Ovary (tissue), 9 donors: ENCODE measurements around the gene RGL3. TPM values are rescaled to one million over a fixed set of nuclear protein-coding genes. Genes with fewer than 3 reads are reported as not detected.

Experiments used
- DNase-seq, 5 donors: peaks; one replicate each; pipeline ENCODE4 v3.0.0-alpha.2; 2019 to 2020
- H3K27ac ChIP-seq, 2 donors: fragments of 200-600 bp; one replicate each; pipeline versions ENCODE4 v1.5.1 to v1.8.0; 2019 to 2022
- H3K27me3 ChIP-seq: fragments of 200-600 bp; one replicate; pipeline ENCODE4 v1.8.0; 2022
- H3K36me3 ChIP-seq: fragments of 200-600 bp; sonication (generic); one replicate; pipeline ENCODE4 v1.5.1; 2019
- H3K4me1 ChIP-seq: one replicate; pipeline ENCODE4 v1.8.1; 2013; ENCODE audit warnings: mild to moderate bottlenecking, moderate library complexity; ENCODE audit not compliant: insufficient read depth
- H3K4me3 ChIP-seq: fragments of 200-600 bp; sonication (generic); one replicate; pipeline ENCODE4 v1.5.1; 2017
- H3K9me3 ChIP-seq, 2 donors: fragments of 200-600 bp in 1 of 2; sonication (generic) in 1 of 2; one replicate each; pipeline versions ENCODE4 v1.5.1 to v1.8.1; 2013 to 2019; ENCODE audit warnings: mild to moderate bottlenecking in 1 of 2, moderate library complexity in 1 of 2
- EP300 ChIP-seq: sonication (generic); formaldehyde crosslinking; IDR thresholded peaks from one replicate; pipeline ENCODE4 v1.6.1; 2017; ENCODE audit warnings: antibody characterized with exemption
- POLR2A ChIP-seq: fragments of 450-650 bp; IDR thresholded peaks from one replicate; pipeline ENCODE4 v1.6.1; 2017; ENCODE audit warnings: antibody characterized with exemption, mild to moderate bottlenecking, moderate library complexity
- WGBS, 3 donors: extraction: QIAGEN DNeasy Blood & Tissue Kit in 1 of 3; methylation state at CpG; one replicate each; pipeline versions ENCODE4 v1.1.5 to v1.1.7; 2013 to 2017; 5-methylcytosine and 5-hydroxymethylcytosine counted together
- intact Hi-C, 4 donors: fragments of 100-400 bp; cut with DNase I; formaldehyde crosslinking; loops; one replicate each; pipeline versions ENCODE4 v1.11.0 to v1.15.1; 2022 to 2023
- polyA plus RNA-seq, 2 donors: library from polyadenylated mRNA; stranded (reverse); fragments of 200-250 nt in 1 of 2; fragments of 350-450 nt in 1 of 2; fragmentation: Illumina TruSeq in 1 of 2; extraction: RNeasy Lipid Tissue Mini Kit (QIAGEN cat#74804) in 1 of 2; gene quantifications; one replicate each; pipeline ENCODE4 v1.2.3, GENCODE V29; 2013 to 2014
- total RNA-seq, 7 donors: library from RNA; depleted of rRNA in 2 of 7; stranded (reverse); fragments of >200 nt in 2 of 7; fragmentation: NEBNext Ultra II Directional in 3 of 7; extraction: Animal tissue kit (Norgen Biotek cat#: 25700) in 3 of 7; gene quantifications; one replicate each; pipeline versions ENCODE4 v1.1.0 to v1.2.4, GENCODE V29; 2016 to 2023
- TF ChIP-seq, protein P1 (sequence below), 3 donors: fragments of 450-650 bp in 2 of 3; fragments of 200-600 bp in 1 of 3; IDR thresholded peaks; one replicate each; pipeline versions ENCODE4 v1.5.1 to v1.8.0; 2016 to 2022; ENCODE audit warnings: antibody characterized with exemption in 3 of 3, mild to moderate bottlenecking in 1 of 3
- donor health status: DM: no; HTN: no; CAD: no; lungs with moderate emphysema.
- donor health status: DM: no; HTN: no; CAD: no.
- donor health status: Bipolar disorder and iron deficiency.
- donor health status: DM: yes; HTN: yes; CAD: no.
- donor health status: DM: no; HTN: no; CAD: no.
- donor health status: DM: yes; HTN: yes; CAD: no.

Gene RGL3
- total and polyA plus RNA-seq, 9 donors: 2.2 to 28.0 (median 5.6) TPM

DNA sequence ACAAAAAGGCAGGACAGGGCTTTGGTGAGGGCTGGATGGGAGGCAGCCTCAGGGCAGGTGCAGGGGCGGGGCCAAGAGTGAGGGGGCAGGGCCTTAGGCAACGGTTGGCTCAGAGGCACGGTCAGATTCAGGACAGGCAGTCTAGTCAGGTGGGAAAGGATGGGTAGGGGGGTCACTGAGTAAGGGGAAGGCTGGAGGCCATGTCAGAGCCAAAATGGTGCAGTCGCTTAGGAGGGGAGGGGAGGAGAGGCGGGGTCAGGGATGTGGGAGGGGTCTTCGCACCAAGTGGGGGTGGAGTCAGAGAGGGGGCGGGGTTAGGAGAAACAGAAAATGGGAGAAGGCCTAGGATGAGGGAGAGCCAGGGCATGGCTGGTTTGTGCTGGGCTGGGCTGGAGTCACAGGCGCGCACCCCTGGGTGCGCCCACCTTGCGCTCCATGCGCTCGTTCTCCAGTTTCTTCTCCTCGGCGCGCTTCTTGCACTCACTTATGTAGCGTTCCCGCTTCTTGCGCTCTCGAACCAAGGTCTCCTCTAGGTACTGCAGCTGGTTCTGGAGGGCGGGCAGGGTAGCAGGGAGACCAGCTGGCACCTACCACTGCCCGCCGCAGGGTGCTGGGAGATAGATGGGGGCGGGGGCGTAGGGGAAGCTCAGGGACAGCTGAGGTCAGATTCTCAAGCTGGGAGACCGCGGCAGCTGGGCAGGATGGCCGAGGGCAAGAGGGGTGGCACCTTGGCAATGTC lies 6.8 kb upstream of the RGL3 start:
- WGBS, 3 donors: 83 to 87% (median 87%) methylated on average over 28 of the region's 28 CpGs
- no peak overlapping the region for H3K27ac ChIP-seq
- TF ChIP-seq EP300: no peak
- TF ChIP-seq, protein P1, sequence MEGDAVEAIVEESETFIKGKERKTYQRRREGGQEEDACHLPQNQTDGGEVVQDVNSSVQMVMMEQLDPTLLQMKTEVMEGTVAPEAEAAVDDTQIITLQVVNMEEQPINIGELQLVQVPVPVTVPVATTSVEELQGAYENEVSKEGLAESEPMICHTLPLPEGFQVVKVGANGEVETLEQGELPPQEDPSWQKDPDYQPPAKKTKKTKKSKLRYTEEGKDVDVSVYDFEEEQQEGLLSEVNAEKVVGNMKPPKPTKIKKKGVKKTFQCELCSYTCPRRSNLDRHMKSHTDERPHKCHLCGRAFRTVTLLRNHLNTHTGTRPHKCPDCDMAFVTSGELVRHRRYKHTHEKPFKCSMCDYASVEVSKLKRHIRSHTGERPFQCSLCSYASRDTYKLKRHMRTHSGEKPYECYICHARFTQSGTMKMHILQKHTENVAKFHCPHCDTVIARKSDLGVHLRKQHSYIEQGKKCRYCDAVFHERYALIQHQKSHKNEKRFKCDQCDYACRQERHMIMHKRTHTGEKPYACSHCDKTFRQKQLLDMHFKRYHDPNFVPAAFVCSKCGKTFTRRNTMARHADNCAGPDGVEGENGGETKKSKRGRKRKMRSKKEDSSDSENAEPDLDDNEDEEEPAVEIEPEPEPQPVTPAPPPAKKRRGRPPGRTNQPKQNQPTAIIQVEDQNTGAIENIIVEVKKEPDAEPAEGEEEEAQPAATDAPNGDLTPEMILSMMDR (IDR thresholded peaks at IDR 0.05): no peak
- no peak for TF ChIP-seq POLR2A
- no peaks in the 10 kb centered on the region for H3K36me3 ChIP-seq
- intact Hi-C loops: no loop called here
- no peak for DNase-seq
- H3K9me3 ChIP-seq: no peaks in the 10 kb centered on the region
- peaks cover 14% of the 10 kb centered on the region for H3K4me1 ChIP-seq
- H3K4me3 ChIP-seq: no peak overlapping the region
- peaks cover 2% of the 10 kb centered on the region for H3K27me3 ChIP-seq

GRCh38 chr19:11423791-11424181 lies 4.7 kb upstream of the RGL3 start:
- peak in 1 of 5 donors; percentile 32 for DNase-seq
- intact Hi-C loops: no loop called here
- H3K27ac ChIP-seq: no peak overlapping the region

GRCh38 chr19:11423164-11423790 lies 4.2 kb upstream of the RGL3 start:
- H3K4me1 ChIP-seq: peaks cover 16% of the 10 kb centered on the region
- peak in 1 of 5 donors; percentile 37 for DNase-seq
- H3K27me3 ChIP-seq: peaks cover 2% of the 10 kb centered on the region
- no peak overlapping the region for H3K27ac ChIP-seq
- no peak overlapping the region for H3K4me3 ChIP-seq
- WGBS, 3 donors: 42 to 67% (median 51%) methylated on average over 27 of the region's 27 CpGs
- no peaks in the 10 kb centered on the region for H3K9me3 ChIP-seq
- TF ChIP-seq EP300 (no peak), POLR2A (no peak)
- TF ChIP-seq, protein P1 (IDR thresholded peaks at IDR 0.05): no peak
- no peaks in the 10 kb centered on the region for H3K36me3 ChIP-seq
- intact Hi-C loops: no loop called here

More at GRCh38 chr19:11423791-11424181, 4.7 kb upstream of the RGL3 start:
- Histone ChIP-seq H3K4me3 (no peak overlapping the region), H3K27me3 (peaks cover 2% of the 10 kb centered on the region), H3K4me1 (peaks cover 16% of the 10 kb centered on the region), H3K36me3 (no peaks in the 10 kb centered on the region), H3K9me3 (no peaks in the 10 kb centered on the region)
- TF ChIP-seq EP300: no peak
- TF ChIP-seq, protein P1 (IDR thresholded peaks at IDR 0.05): no peak
- no peak for TF ChIP-seq POLR2A
- WGBS, 3 donors: 3 to 4% (median 4%) methylated on average over 16 to 22 of the region's 22 CpGs

DNA sequence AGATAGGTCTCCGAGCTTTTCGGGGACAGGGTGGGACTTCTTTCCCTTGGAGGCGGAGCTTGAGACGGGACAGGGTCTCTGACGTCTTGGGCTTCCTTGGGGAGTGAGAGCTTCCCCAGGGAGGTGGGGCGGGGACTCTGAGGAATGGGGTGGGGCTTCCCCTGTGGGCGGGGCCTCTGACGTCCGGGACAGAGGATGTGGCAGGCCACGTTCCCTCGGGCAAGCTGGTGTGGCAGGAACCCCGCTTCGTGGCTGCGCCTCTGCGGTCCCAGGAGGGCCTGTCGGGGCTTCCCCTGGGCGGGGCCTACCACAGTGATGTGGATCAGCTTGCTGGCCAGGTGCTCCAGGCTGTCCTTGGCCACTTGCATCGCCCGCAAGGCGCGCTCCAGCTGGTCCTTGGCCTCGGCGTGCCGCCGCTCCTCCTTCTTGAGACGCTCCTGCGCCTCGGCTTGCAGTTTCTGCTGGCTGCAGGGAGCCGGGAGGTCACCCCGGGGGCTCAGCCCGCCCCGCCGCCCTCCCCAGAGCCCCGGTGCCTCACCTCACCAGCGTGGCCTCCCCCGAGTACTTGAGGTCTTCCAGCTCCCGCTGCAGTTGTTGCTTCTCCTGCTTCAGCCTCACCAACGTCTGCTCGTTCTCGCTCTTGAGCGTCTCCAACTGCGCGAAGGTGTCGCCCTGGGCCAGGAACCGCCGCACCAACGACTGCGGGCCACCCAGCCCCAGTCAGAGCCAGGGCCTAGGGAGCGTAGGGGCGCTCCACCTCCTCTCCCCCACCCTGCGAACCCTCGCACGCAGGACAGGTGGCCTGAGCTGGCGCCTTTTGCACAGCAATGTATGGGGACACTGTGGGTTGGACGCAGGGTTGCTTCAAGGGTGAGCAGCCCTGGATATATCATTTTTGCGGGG lies 3.3 kb upstream of the RGL3 start:
- Histone ChIP-seq H3K4me1 (peaks cover 16% of the 10 kb centered on the region), H3K27ac (no peak overlapping the region), H3K36me3 (no peaks in the 10 kb centered on the region), H3K27me3 (peaks cover 2% of the 10 kb centered on the region), H3K4me3 (no peak overlapping the region), H3K9me3 (no peaks in the 10 kb centered on the region)
- intact Hi-C loops: no loop called here
- 6 to 8% (median 6%) methylated on average over 52 to 56 of the region's 56 CpGs for WGBS, 3 donors
- peak; percentile 48 to 73 (median 64) for DNase-seq
- TF ChIP-seq EP300: no peak
- TF ChIP-seq POLR2A: no peak
- TF ChIP-seq, protein P1 (IDR thresholded peaks at IDR 0.05): no peak
